Prostate gland (tissue), 2 donors: ENCODE results near the gene CCDC92.

ENCODE experiments used
- CTCF ChIP-seq, 4 experiments: fragments of 200-600 bp in 2 of 4; fragments of 450-650 bp in 2 of 4; sonication (generic) in 2 of 4; IDR thresholded peaks; 1 replicate in 3 of 4; 2 replicates in 1 of 4; pipeline ENCODE4 v1.5.1; 2016 to 2019; ENCODE audit warnings: antibody characterized with exemption in 4 of 4, mild to moderate bottlenecking in 2 of 4, moderate library complexity in 2 of 4
- POLR2A ChIP-seq: fragments of 450-650 bp; IDR thresholded peaks from one replicate; pipeline ENCODE4 v1.6.1; 2016; ENCODE audit warnings: antibody characterized with exemption, mild to moderate bottlenecking
- POLR2AphosphoS5 ChIP-seq: sonication (generic); formaldehyde crosslinking; IDR thresholded peaks from one replicate; pipeline ENCODE4 v1.6.1; 2017; ENCODE audit warnings: antibody characterized with exemption

DNA sequence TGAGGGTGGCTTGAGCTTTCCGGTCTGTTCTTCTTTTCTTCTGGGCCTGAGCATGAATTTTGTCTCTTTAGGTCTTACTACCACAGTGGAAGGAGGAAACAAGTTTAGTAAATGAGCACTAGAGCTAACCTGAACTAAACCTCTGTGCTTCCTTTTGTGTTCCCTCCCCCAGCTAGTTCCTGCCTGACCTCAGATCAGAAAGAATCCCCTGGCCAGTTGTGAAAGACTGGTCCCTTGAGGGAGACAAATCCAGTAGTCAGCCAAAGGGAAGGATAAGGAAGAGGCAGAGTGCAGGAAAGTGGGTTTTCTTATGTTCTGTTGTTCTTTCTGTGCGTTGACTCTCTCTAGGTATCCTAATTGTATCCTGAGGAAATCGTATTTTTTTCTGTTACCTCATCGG, 17.9 kb upstream of the CCDC92 start:
- TF ChIP-seq POLR2A (no peak), CTCF (IDR thresholded peaks at IDR 0.05) (no peak), POLR2AphosphoS5 (no peak)
